ENCODE measurements around the gene CEP126. TPM values are rescaled to one million over a fixed set of nuclear protein-coding genes. Genes with fewer than 3 reads are reported as not detected.

CEP126 gene
- total RNA-seq, 6 experiments from 2014 or later, result 1.8 to 2.4 (median 2.1) TPM

GRCh38 chr11:101909087-101909486, 5.7 kb upstream of the CEP126 start:
- TF ChIP-seq, protein P1, sequence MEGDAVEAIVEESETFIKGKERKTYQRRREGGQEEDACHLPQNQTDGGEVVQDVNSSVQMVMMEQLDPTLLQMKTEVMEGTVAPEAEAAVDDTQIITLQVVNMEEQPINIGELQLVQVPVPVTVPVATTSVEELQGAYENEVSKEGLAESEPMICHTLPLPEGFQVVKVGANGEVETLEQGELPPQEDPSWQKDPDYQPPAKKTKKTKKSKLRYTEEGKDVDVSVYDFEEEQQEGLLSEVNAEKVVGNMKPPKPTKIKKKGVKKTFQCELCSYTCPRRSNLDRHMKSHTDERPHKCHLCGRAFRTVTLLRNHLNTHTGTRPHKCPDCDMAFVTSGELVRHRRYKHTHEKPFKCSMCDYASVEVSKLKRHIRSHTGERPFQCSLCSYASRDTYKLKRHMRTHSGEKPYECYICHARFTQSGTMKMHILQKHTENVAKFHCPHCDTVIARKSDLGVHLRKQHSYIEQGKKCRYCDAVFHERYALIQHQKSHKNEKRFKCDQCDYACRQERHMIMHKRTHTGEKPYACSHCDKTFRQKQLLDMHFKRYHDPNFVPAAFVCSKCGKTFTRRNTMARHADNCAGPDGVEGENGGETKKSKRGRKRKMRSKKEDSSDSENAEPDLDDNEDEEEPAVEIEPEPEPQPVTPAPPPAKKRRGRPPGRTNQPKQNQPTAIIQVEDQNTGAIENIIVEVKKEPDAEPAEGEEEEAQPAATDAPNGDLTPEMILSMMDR (IDR thresholded peaks at IDR 0.05), result no peak
- no peaks in the 10 kb centered on the region; the same call in none of the 2 replicates for H3K27me3 Mint-ChIP-seq (ENCODE audit: insufficient read depth)
- H3K36me3 Mint-ChIP-seq (ENCODE audit: low read depth), result no peaks in the 10 kb centered on the region
- H3K9me3 Mint-ChIP-seq, result no peaks in the 10 kb centered on the region
- H3K4me1 Mint-ChIP-seq (ENCODE audit: low read depth), result peaks cover 30% of the 10 kb centered on the region
- H3K4me3 Mint-ChIP-seq, result no peak overlapping the region
- no peak for DNase-seq
- no peak overlapping the region for H3K27ac Mint-ChIP-seq

DNA sequence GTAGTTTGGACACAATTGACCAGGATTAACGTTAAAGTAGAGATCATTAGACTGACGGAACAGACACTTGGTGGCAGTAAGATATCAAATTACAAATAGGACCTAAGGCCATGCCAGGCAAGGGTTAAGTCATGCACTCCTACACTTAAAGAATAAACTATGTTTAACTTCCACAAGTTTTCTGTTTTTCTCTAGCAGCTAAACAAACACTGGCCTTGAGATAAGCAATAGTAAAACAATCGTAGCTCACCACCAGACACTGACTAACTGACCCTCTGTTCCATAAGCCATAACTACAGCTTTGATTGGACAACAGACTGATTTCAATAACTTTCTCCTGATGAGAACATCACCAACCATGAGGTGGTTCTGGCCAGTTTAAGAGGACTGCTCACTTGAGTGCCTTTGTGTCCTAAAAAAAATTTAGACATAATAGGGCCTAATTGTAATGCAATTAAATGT, 2.0 kb upstream of the CEP126 start:
- TF ChIP-seq, protein P1 (IDR thresholded peaks at IDR 0.05), result no peak
- no peak overlapping the region for H3K27ac Mint-ChIP-seq
- no peaks in the 10 kb centered on the region for H3K36me3 Mint-ChIP-seq (ENCODE audit: low read depth)
- H3K4me1 Mint-ChIP-seq (ENCODE audit: low read depth), result peaks cover 49% of the 10 kb centered on the region
- no peaks in the 10 kb centered on the region for H3K27me3 Mint-ChIP-seq (ENCODE audit: insufficient read depth)
- no peaks in the 10 kb centered on the region for H3K9me3 Mint-ChIP-seq
- H3K4me3 Mint-ChIP-seq, result no peak overlapping the region
- DNase-seq, result no peak

DNA sequence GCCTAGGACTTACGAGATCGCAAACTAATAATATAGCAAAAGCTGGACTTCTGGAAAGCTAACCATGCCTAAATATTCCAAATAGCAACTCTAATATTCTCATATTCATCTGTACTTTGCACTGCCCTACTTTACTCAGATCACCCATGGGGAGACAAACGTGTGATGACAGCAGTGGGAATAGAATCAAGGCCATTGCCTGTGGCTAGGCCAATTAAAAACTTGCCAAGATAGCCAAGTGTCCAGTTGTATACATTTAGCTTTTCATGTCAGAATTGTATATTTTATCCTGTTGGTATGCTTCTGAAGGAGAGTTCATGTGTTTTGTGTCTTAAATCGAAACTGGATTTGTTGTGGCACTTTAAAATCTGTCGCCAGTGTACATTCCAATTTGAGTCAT, 1.2 kb upstream of the CEP126 start:
- H3K36me3 Mint-ChIP-seq (ENCODE audit: low read depth), result no peaks in the 10 kb centered on the region
- peaks cover 49% of the 10 kb centered on the region for H3K4me1 Mint-ChIP-seq (ENCODE audit: low read depth)

DNA sequence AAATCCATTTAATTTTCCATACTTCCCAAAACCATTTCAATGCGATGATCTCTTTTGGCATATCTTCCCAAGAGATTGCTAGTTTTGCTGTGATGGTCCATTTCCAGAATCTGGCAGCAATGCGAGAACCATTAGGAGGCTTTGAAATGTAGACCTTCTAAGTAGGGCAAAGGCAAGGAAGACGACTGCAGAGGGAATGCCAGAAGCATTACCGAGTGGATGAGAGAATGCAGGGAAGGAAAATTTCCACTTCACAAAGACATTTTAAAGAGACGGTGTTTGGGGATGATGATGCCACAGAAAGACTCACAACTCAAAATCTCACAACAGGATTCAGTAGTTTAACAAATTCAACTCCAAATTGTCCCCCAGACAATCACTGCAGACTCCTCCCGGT, 471 bp upstream of the CEP126 start:
- Mint-ChIP-seq H3K9me3 (no peaks in the 10 kb centered on the region), H3K27ac (peak overlapping the region; percentile 90), H3K27me3 (ENCODE audit: insufficient read depth) (no peaks in the 10 kb centered on the region), H3K4me1 (ENCODE audit: low read depth) (peaks cover 42% of the 10 kb centered on the region), H3K4me3 (peak overlapping the region; percentile 92), H3K36me3 (ENCODE audit: low read depth) (no peaks in the 10 kb centered on the region)
- TF ChIP-seq, protein P1 (IDR thresholded peaks at IDR 0.05), result no peak
- DNase-seq, result peak; percentile 46

More for the DNA sequence above, 1.2 kb upstream of the CEP126 start:
- H3K27ac Mint-ChIP-seq, result peak overlapping the region; percentile 90
- peak overlapping the region; percentile 92 for H3K4me3 Mint-ChIP-seq
- DNase-seq, result no peak
- no peaks in the 10 kb centered on the region for H3K27me3 Mint-ChIP-seq (ENCODE audit: insufficient read depth)
- no peaks in the 10 kb centered on the region for H3K9me3 Mint-ChIP-seq
- TF ChIP-seq, protein P1 (IDR thresholded peaks at IDR 0.05), result no peak

DNA sequence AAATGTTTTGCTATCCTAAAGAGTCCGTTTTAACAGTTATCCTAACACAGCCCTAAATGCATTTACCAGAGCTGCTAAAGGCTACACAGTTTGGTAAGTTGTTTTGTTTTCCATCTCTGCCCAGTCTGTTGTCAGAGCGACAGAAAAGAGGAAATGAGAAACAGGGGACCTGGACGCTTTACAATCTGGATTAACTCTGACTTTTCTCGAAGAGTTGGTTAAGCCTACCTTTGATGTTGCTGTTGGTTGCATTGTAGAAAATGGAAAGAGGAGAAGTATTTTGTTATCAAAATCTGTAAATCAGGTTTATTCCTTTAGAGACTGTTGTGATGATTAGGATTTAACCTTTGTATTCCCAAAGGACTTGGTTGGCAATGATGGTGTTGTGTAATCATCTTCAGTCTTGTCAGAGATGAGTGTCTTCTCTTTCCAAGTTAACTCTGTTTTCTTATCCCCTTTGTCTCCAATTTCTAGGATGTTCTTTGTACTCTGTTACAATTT, 1.0 kb downstream of the CEP126 start:
- peak overlapping the region; percentile 90 for H3K27ac Mint-ChIP-seq
- TF ChIP-seq, protein P1 (IDR thresholded peaks at IDR 0.05), result no peak
- DNase-seq, result peak; percentile 33
- no peaks in the 10 kb centered on the region for H3K9me3 Mint-ChIP-seq
- peak overlapping the region; percentile 92 for H3K4me3 Mint-ChIP-seq
- H3K27me3 Mint-ChIP-seq (ENCODE audit: insufficient read depth), result no peaks in the 10 kb centered on the region
- H3K36me3 Mint-ChIP-seq (ENCODE audit: low read depth), result no peaks in the 10 kb centered on the region
- H3K4me1 Mint-ChIP-seq (ENCODE audit: low read depth), result peaks cover 33% of the 10 kb centered on the region
